Ovary (tissue), 3 donors: ENCODE measurements around the gene EGLN1.

Experiments
- CTCF ChIP-seq, 3 donors: fragments of 450-650 bp in 2 of 3; fragments of 200-600 bp in 1 of 3; IDR thresholded peaks; one replicate each; pipeline versions ENCODE4 v1.5.1 to v1.8.0; 2016 to 2022; ENCODE audit warnings: antibody characterized with exemption in 3 of 3, mild to moderate bottlenecking in 1 of 3
- EP300 ChIP-seq: sonication (generic); formaldehyde crosslinking; IDR thresholded peaks from one replicate; pipeline ENCODE4 v1.6.1; 2017; ENCODE audit warnings: antibody characterized with exemption
- POLR2A ChIP-seq: fragments of 450-650 bp; IDR thresholded peaks from one replicate; pipeline ENCODE4 v1.6.1; 2017; ENCODE audit warnings: antibody characterized with exemption, mild to moderate bottlenecking, moderate library complexity
- donor health status: DM: no; HTN: no; CAD: no.

- TF ChIP-seq POLR2A (no peak), CTCF (IDR thresholded peaks at IDR 0.05) (no peak), EP300 (no peak)
Measured at GRCh38 chr1:231414260-231415016, 7.6 kb downstream of the EGLN1 start.
